GM19467 (cell line): Measurements from ENCODE around the gene PRKCA.
"Not testable (repeated sequence)": the region's sequence is repeated elsewhere in the genome, so short reads cannot be mapped to it uniquely, and the experiment has no call there.

Source experiments
- ATAC-seq: cut with Tn5 transposase; IDR thresholded peaks from one replicate; pipeline ENCODE4 v1.9.1; 2021; ENCODE audit warnings: mild to moderate bottlenecking, moderate library complexity; ENCODE audit not compliant: unreplicated experiment

Gene PRKCA

DNA sequence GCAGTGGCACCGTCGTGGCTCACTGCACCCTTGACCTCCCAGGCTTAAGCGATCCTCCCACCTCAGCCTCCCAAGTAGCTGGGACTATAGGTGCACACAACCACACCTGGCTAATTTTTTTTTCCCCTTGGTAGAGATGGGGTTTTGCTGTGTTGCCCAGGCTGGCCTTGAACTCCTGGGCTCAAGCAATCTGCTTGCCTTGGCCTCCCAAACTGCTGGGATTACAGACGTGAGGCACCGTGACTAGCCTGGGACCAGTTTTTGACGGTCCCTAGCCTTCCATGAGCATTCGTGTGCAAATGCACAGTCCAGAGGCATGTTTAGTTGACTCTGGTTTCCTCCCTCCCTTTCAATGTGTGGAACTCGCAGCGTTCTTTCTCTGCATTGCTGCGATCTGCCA, 48.2 kb downstream of the PRKCA start:
- not testable (repeated sequence) for ATAC-seq

DNA sequence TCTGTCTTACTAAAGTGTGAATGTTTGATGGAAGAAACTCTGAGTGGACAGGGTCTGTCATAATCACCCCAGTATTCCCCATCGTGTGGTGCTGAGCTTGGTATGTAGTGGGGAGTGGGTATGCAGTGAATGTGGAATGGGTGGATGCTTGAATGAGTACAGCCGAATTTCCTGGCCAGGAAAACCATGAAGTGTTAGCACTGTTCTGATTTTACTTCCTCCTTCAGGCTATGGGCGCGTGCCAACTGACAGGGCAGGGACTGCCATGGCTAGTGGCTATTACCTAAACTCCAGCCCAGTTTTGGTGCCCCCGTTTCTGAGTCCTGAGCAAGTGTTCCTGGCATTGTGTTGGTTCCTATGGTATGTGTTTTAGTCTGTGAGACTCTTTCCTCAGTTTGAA, 48.6 kb downstream of the PRKCA start:
- ATAC-seq = no peak

DNA sequence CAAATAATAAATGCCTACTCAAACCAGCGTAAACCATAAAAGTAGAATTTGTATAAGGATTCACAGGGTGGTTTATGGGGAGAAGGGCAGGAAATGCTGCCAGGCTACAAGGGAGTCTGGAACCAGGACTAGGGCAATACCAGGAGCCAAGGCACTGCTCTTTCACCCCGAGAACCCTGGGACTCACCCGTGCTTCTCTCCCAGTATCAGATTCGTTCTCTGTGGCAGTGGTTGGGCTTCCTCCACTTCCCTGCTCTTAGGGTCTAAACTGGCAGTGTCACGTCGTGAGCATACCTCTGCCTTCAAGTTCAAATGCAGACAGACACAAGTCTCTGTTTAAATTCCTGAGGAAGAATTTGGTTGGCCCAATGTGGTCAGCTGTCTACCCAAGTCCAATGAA, 49.3 kb downstream of the PRKCA start:
- no peak for ATAC-seq

DNA sequence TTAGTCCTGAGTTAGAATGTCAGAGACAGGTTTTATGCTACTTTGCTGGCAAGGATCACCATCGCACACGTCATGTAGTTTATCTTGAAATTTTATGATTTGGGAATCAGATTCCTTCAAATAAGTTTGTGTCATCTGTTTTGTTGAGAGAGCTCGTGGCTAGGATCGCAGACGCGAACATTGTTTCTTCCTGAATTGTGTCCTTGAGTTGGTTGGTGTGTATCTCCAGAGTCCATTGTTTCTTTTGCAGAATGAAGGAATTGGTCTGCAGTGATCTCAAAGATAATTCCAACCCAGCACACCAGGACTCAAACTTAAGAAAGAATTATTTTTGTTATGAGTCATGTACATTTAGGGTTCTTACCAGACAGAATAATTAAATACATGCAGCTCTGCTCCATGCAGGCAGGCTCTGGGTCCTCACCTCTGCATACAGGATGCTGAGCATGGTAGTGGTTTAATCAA, 51.6 kb downstream of the PRKCA start:
- ATAC-seq = no peak

DNA sequence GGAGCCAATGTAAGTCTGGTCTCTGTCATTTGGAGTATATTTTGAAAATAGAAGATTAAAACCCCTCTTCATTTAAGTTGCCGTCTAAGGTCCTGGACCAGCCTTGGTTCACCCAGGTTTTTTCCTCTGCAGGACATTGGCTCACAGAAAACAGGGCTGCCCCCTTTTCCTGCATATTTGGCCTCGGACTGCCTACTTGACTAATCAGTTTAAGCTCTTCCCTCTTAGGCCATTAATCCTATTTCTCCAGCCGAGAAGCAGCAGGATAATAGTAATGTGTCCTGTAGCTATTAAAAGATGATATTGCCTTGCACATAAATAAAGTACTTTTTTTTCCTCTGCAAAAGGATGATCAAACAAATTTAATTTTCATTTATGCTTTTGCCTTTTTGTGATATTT, 52.1 kb downstream of the PRKCA start:
- no peak for ATAC-seq

DNA sequence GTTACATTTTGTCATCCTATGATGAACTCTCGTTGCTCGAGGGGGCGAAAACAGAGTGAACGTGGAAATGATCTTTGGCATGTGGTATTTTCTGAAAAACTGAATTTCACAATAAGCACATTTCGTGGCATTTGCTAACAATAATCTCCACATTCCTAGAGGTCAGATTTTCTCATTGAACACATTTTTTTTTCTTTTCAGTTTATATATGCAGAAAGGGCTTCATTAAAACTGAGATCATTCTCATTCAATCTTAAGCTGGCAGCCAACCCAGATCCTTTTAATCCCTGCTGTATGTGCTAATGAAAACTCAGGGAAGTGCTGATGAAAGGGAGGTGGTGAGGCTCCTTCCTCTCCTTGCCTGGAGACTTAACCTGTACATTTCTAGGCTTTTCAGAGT, 52.6 kb downstream of the PRKCA start:
- no peak for ATAC-seq

DNA sequence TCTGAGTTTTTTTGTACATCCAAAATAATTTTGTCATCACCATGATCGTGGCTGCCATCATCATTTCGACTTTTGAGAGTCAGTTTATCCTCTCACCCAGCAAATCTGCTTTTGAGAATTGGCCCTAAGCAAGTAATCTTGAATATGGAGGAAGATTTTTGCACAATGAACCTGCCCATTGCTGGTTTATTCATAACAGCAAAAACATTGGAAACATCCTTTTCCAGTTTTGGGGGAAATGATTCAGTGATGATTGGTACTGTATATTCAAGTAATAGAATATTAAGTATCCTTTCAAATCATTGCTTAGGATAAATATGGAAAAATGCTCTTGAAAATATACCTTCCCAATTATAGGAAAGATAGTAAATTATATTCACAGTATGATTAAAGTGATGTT, 53.1 kb downstream of the PRKCA start:
- ATAC-seq = no peak

DNA sequence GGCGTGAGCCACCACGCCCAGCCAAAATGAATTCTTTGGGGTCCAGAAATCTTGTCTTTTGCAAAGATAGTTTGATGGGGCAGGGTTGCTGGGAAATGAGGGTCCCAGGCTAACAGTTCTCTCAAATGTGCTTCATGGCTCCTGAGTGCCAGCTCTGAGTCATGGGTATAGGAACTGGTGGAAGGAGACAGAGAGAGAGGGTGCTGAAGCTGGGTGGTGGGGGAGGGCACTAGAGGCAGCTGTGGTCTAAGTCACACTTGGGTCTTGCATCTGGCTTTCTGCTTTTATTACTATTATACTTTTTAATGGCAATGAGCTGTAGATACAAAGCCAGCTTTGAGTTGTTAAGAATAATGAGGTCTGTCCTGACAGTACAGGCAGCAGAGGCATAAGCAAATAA, 54.6 kb downstream of the PRKCA start:
- no peak for ATAC-seq

DNA sequence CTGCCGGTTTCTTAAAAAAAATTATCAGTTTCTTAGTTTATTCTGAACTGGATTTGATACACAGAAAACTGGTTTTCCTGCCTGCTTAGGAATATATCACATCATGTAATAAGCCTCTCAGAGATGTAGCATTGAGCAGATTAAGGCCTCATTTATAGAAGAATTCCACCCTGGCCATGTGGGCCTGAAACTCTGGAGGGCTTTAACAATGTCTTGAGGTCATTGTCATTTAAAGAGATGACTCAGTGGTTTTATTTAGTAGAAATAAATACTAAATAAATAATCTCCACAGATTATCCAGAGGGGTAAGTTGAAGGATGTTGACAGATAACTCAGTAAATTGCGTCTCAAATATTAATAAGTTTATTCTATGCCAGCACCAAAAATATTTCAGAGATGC, 56.9 kb downstream of the PRKCA start:
- ATAC-seq = no peak

DNA sequence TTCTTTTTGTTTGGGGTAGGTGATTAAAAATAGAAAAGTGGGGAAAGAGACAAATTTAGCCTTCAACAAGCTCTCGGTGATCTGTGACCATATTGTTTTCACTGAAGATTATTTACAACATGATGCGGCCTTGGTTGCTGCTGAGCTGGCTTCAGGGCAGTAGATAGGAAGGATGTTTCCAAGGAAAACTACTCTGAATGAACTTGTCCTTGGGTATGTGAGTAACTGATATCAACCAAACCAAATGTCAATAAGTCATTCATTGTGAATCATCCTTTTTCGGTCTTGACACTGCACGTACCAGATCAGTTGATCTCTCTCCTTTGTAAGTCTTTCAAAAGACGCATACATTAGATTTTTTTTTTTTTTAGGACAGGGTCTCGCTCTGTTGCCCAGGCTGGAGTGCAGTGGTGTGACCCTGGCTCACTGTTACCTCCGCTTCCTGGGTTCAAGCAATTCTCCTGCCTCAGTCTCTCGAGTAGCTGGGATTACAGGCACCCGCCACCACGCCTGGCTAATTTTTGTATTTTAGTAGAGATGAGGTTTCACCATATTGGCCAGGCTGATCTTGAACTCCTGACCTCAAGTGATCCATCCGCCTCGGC, 58.6 kb downstream of the PRKCA start:
- not testable (repeated sequence) for ATAC-seq

DNA sequence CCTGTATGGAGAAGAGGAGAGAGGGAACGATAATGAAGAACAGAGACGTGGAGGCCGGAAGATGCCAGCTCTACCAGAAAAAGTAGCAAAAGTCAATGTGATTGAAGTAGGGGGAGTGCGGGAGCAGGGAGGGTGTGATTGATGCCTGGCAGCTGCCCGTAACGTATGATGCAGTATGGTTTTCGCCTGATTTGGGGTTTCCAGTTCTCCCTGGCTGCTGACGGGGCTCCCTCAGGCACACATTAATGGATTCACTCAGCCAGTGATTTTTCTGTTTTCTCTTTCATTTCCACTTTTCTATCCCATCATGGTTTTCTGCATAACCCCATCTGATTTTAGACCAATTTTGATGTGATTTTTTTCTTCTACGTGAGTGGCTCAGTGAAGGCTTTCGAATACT, 62.1 kb downstream of the PRKCA start:
- ATAC-seq = no peak

DNA sequence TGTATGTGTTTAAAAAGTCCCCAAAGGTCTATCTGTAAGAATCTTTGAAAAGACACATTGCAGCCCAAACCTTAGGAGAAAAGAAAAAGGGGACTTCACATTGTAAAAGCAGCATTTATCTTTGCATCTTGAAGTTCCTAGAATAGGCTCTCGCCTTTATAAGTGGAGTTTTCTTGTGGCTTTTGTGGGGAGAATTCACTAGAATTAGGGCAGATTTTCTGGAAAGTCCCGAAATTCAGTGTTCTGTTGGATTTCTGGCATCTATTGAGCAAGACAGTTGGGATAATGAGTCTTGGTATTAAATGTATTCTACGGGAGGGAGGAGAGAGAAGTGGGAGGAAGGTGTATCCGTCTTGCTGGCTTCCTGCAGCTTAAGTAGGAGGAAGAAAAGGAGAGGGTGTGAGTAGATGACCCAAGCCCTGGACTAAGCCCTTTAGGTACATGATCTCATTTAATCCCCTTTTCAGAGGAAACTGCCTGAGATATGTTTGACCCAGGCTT, 62.6 kb downstream of the PRKCA start:
- no peak for ATAC-seq

DNA sequence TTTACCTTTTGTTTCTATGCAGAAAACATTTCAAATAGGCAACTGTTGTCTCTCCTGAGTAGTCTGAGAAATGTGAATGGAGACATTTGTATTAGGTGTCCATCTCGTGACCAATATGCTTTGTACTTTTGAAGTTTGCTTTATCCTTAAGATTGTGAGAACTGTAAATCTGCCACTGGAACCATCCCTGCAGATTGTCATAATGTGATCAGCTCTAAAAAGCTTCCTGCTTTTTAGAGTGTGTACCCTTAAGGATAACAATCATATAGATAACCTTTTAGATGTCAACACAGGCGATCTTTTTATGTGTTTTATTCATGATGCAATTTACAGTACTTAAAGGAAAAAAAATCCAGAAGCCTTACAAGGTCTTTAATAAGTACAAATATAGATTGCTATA, 63.5 kb downstream of the PRKCA start:
- ATAC-seq = no peak

DNA sequence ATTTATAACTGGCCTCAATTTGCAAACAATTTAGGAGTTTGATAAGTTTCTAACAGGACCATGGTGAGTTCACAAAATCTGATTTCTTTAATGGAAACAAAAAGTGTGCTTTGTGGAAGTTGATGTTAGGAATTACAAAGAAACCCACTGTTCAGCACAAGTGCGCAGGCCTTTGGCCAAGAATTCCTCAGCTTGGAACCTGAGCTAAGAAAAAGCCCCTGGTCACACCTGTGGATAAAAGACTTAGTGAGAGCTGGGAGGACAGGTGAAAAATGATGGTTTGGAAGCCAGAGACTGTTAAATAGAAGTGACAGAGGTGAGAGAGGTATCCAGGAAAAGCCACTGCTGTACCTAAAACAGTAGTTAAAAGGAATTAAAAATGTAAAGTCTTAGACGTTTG, 64.7 kb downstream of the PRKCA start:
- ATAC-seq = no peak

DNA sequence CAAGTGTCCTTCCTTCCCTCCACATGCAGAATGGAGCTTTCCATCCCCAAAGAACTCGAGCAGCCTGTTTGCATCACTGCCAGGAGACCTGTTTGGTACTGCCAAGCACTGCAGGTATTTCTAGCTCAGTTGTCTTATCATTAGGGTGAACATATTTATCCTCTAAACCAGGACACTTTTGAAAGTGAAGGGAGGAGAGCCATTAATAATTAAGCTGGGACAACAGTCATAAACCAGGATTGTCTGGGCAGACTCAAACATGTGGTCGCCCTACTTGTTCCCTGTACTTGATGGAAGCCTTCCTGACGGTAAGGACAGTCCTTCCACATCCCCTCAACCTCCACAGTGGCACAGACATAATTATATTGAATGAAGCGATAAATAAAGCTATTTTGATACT, 67.4 kb downstream of the PRKCA start:
- ATAC-seq = no peak

DNA sequence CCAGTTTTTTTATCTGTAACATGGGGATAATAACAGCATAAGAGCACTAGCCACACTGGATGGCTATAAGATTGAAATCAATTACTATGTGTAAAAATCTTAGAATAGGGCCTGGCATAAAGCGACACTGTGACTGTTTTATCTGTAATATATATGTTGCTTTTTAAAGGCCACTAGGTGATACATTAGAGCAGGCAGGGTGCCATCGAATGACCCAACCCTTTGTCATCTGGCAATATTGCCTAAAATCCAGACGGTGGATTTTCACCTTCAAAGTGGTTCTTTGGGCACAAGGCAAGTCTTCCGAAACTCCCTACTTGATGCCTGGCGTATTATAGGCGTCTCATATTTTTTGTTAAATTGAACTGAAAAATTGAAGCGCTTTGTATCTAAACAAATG, 69.1 kb downstream of the PRKCA start:
- ATAC-seq = no peak

DNA sequence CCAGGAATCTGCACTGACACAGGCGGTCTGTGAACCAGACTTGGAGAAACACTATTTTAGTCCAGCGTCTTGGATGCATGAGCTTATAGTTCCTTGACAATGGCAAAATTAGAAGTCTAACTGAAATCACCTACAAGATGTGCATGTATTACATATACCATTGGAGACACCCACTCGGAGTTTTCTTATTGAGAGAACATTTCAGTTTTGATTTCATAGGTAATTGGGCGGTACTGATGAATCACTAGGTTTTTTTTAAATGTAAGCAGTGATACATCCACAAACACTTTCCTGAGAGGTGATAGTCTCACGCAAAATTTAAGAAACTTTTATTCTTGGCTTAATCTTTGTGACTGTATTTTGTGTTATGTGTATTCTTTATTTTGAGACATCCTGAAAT, 69.8 kb downstream of the PRKCA start:
- ATAC-seq = no peak

DNA sequence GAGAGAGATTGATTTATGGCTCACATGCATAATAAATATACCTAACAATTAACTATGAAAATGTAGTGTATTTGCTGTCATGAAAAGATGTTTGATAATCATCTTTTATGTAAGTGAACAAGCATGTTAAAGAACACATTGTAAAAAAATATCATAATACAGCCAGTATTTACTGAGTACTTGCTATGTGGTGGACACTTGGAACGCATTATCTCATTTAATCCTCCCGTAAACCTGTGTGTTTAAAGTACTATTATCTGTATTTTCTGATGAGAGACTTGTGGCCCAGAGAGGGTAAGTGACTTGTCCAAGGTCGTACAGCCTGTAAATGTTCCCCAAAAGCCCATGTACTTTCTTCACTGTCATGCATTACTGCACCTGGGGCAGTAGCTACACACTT, 70.7 kb downstream of the PRKCA start:
- no peak for ATAC-seq

DNA sequence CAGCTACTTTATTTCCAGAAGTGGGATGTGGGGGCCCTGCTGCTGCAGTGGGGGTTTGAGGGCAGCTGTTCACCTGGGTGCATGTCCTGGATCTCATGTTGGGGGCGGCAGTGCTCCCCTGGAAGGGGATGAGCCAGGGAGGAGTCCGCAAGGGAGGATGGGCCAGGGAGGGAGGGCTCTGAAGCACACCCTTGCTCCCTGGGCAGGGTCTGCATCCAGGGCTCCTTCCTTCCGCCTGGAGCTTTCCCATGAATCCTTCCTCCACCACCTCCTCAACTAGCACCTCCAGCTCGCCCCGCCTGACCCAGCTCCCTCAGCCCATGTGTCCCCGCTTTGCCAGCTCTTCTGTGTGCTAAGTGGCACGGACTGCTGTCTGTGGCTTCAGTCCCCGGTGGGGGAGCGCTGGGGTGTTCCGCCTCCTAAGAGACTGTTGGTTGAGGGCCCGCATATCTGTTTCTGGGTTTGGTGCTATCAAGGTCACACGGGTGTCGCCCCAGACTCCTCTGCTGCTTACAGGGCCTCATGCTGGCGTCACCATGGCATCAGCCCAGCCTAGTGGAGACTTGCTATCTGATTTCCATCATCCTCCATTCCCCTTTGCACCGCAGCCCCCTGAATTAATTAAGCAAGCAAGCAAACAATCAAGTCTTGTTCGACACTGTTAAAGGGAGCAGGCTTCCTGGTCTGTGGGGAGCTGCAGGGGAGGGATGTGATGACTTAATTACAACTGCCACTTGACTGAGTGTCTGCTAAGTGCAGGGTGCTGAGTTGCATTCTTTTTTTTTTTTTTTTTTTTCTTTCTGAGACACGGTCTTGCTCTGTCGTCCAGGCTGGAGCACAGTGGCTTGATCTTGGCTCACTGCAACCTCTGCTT, 71.8 kb downstream of the PRKCA start:
- no peak for ATAC-seq

DNA sequence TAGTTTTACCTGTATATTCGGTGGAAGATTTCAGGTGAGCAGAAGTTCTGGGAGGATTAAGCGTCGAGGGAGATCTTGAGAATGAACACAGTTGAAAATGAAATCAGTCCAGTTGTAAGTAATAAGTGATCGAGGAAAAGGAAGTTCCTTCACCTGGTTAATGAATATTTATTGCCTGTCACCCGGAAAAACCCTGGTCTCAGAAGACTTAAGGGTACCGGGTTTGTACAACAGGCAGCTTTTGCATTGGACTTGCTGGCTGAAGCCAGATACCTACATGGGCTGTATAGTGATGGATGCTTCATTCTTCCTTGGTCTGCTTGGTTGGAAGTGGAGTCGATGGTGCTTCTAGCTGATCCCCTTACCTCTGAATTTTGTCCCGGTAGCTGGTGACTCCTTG, 72.7 kb downstream of the PRKCA start:
- no peak for ATAC-seq

DNA sequence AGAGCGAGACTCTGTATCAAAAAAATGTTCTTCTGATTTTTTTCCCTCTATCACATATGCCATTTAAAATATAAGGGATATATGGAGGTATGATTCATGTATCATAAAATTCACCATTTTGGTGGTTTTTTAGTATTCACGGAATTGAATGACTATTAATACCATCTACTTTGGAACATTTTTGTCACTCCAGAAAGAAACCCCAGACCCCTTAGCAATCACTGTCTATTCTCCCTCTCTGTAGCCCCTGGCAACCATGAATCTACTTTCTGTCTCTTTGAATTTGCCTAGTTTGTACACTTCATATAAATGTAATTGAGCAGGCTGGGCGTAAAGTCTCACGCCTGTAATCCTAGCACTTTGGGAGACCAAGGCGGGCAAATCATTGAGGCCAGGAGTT, 75.9 kb downstream of the PRKCA start:
- ATAC-seq = no peak

DNA sequence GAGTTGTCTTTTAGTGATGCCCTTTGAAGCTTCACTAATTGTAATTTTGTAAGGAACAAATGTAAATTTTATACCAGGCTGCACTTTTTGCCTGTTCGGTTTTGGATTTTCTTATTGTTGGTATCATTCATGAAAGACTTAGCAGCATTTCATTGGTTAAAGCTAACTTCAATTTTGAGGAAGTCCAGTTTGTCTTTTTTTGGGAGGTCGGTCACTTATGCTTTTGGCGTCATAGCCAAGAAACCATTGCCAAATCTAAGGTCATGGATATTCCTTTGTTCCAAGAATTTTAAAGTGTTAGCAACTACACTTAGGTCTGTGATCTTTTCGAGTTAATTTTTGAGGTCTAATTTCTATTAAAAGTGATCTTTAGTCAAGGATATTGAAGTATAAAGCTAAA, 77.1 kb downstream of the PRKCA start:
- ATAC-seq = no peak
